ENCODE measurements around the gene DCUN1D2. TPM values are rescaled to one million over a fixed set of nuclear protein-coding genes. Genes with fewer than 3 reads are reported as not detected.

Gene DCUN1D2
- total and polyA plus RNA-seq, 3 donors from 2014 or later: 16.3 to 78.5 (median 65.9) TPM

- Histone ChIP-seq H3K36me3 (ENCODE audit: low read depth, missing control alignments) (no peaks in the 10 kb centered on the region), H3K27ac (no peak overlapping the region), H3K9me3 (no peaks in the 10 kb centered on the region), H3K27me3 (no peaks in the 10 kb centered on the region), H3K4me1 (peaks cover 5% of the 10 kb centered on the region), H3K4me3 (no peak overlapping the region)
- intact Hi-C loops (cut with DNase I; ENCODE audit: low total_unique reads): no loop called here
- no peak for TF ChIP-seq CTCF (IDR thresholded peaks at IDR 0.05)
- TF ChIP-seq POLR2A (IDR thresholded peaks at IDR 0.05): no peak
- 87 to 93% methylated on average over 3 to 9 of the region's 11 CpGs for WGBS, 2 donors
- no peak for DNase-seq
Observed at GRCh38 chr13:113423520-113424163, 66.9 kb downstream of the DCUN1D2 start.

- DNase-seq: no peak
- no peaks in the 10 kb centered on the region for H3K36me3 ChIP-seq (ENCODE audit: low read depth, missing control alignments)
- WGBS, 2 donors: 86 to 89% methylated on average over 21 to 26 of the region's 26 CpGs
- H3K9me3 ChIP-seq: no peaks in the 10 kb centered on the region
- H3K4me1 ChIP-seq: peaks cover 5% of the 10 kb centered on the region
- H3K27me3 ChIP-seq: no peaks in the 10 kb centered on the region
- intact Hi-C loops (cut with DNase I; ENCODE audit: low total_unique reads): no loop called here
- no peak overlapping the region for H3K27ac ChIP-seq
- TF ChIP-seq CTCF (IDR thresholded peaks at IDR 0.05) (no peak), POLR2A (IDR thresholded peaks at IDR 0.05) (no peak)
- no peak overlapping the region for H3K4me3 ChIP-seq
Observed at GRCh38 chr13:113422807-113423519, 67.5 kb downstream of the DCUN1D2 start.

- no peak overlapping the region for H3K27ac ChIP-seq
- no peaks in the 10 kb centered on the region for H3K27me3 ChIP-seq
- DNase-seq: peak; percentile 42
Observed at GRCh38 chr13:113421673-113422270, 68.7 kb downstream of the DCUN1D2 start.

GRCh38 chr13:113420833-113421600 lies 69.5 kb downstream of the DCUN1D2 start:
- Histone ChIP-seq H3K27me3 (no peaks in the 10 kb centered on the region), H3K9me3 (no peaks in the 10 kb centered on the region), H3K27ac (no peak overlapping the region), H3K4me1 (no peaks in the 10 kb centered on the region), H3K4me3 (no peak overlapping the region), H3K36me3 (ENCODE audit: low read depth, missing control alignments) (no peaks in the 10 kb centered on the region)
- WGBS, 2 donors: 74 to 76% methylated on average over 11 to 17 of the region's 38 CpGs
- DNase-seq: no peak
- TF ChIP-seq POLR2A (IDR thresholded peaks at IDR 0.05) (no peak), CTCF (IDR thresholded peaks at IDR 0.05) (no peak)
- intact Hi-C loops (cut with DNase I; ENCODE audit: low total_unique reads): no loop called here

More at GRCh38 chr13:113421673-113422270, 68.7 kb downstream of the DCUN1D2 start:
- H3K4me3 ChIP-seq: no peak overlapping the region
- no peaks in the 10 kb centered on the region for H3K9me3 ChIP-seq
- WGBS, 2 donors: 65 to 83% methylated on average over 15 of the region's 15 CpGs
- H3K4me1 ChIP-seq: no peaks in the 10 kb centered on the region
- intact Hi-C loops (cut with DNase I; ENCODE audit: low total_unique reads): no loop called here
- H3K36me3 ChIP-seq (ENCODE audit: low read depth, missing control alignments): no peaks in the 10 kb centered on the region
- TF ChIP-seq POLR2A (IDR thresholded peaks at IDR 0.05) (no peak), CTCF (IDR thresholded peaks at IDR 0.05) (no peak)

Data from testis (tissue), 3 donors.